Suprapubic skin (tissue), 4 donors: Measurements from ENCODE around the gene MARF1. TPM values are rescaled to one million over a fixed set of nuclear protein-coding genes. Genes with fewer than 3 reads are reported as not detected.
"Not testable (repeated sequence)": the region's sequence is repeated elsewhere in the genome, so short reads cannot be mapped to it uniquely, and the experiment has no call there.

Experiments used
- DNase-seq, 2 donors: peaks; one replicate each; pipeline ENCODE4 v3.0.0-alpha.2; 2019; ENCODE audit warnings: low spot score in 2 of 2
- H3K27ac ChIP-seq: fragments of 200-600 bp; sonication (generic); one replicate; pipeline ENCODE4 v1.5.1; 2019
- H3K27me3 ChIP-seq: fragments of 200-600 bp; sonication (generic); one replicate; pipeline ENCODE4 v1.5.1; 2019
- H3K36me3 ChIP-seq: fragments of 200-600 bp; sonication (generic); one replicate; pipeline ENCODE4 v1.5.1; 2019
- H3K4me1 ChIP-seq: fragments of 200-600 bp; sonication (generic); one replicate; pipeline ENCODE4 v1.5.1; 2019
- H3K4me3 ChIP-seq: fragments of 200-600 bp; sonication (generic); one replicate; pipeline ENCODE4 v1.5.1; 2019; ENCODE audit warnings: mild to moderate bottlenecking
- H3K9me3 ChIP-seq: fragments of 200-600 bp; sonication (generic); one replicate; pipeline ENCODE4 v1.5.1; 2019
- EP300 ChIP-seq: sonication (generic); formaldehyde crosslinking; IDR thresholded peaks from one replicate; pipeline ENCODE4 v1.6.1; 2017; ENCODE audit warnings: antibody characterized with exemption
- POLR2A ChIP-seq, 2 donors: fragments of 450-650 bp; IDR thresholded peaks; one replicate each; pipeline ENCODE4 v1.6.1; 2017; ENCODE audit warnings: antibody characterized with exemption in 2 of 2, mild to moderate bottlenecking in 2 of 2, moderate library complexity in 2 of 2
- POLR2AphosphoS5 ChIP-seq, 3 donors: sonication (generic); formaldehyde crosslinking; IDR thresholded peaks; one replicate each; pipeline ENCODE4 v1.6.1; 2017; ENCODE audit warnings: antibody characterized with exemption in 3 of 3
- WGBS: methylation state at CpG from one replicate; pipeline ENCODE4 v1.1.5; 2018; 5-methylcytosine and 5-hydroxymethylcytosine counted together
- total RNA-seq, 4 donors: library from RNA; depleted of rRNA; stranded (reverse); fragments of >200 nt; gene quantifications; one replicate each; pipeline ENCODE4 v1.1.0, GENCODE V29; 2016
- TF ChIP-seq, protein P1 (sequence below), 2 donors: fragments of 200-600 bp in 1 of 2; fragments of 450-650 bp in 1 of 2; sonication (generic) in 1 of 2; IDR thresholded peaks; one replicate each; pipeline ENCODE4 v1.5.1; 2016 to 2019; ENCODE audit warnings: antibody characterized with exemption in 2 of 2, mild to moderate bottlenecking in 1 of 2, moderate library complexity in 1 of 2

Gene MARF1
- total RNA-seq, 4 donors from 2014 or later: 36.2 to 117 (median 44.2) TPM

DNA sequence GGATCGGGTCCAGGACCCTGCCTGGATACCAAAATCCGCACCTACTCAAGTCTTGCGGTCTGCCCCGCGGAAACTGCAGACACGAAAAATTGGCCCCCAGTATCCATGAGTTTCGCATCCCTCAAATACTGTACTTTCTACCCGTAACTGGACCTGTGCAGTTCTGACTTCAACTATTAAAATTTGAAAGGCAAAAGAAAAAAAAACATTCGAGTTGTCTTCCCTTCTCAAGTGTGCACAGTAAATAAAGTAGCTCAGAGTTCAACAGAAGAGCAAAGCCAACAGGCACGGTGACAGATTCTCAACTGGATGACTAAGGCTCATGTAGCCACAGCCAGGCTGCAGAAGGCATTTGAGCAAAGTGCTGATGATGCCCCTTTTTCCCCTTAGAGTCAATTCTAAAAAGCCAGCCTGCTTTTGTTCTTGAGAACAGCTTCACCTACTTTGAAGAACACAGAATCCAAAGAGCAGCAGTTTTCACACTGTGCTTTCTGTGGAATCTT is 32.5 kb downstream of the MARF1 start:
- Histone ChIP-seq H3K27me3 (no peaks in the 10 kb centered on the region), H3K4me1 (peaks cover 4% of the 10 kb centered on the region), H3K36me3 (peaks cover 91% of the 10 kb centered on the region), H3K27ac (no peak overlapping the region), H3K9me3 (no peaks in the 10 kb centered on the region), H3K4me3 (no peak overlapping the region)
- WGBS: 86% methylated on average over 10 of the region's 10 CpGs
- DNase-seq: no peak
- no peak for TF ChIP-seq POLR2A (IDR thresholded peaks at IDR 0.05)
- TF ChIP-seq POLR2AphosphoS5 (IDR thresholded peaks at IDR 0.05): no peak
- no peak for TF ChIP-seq EP300
- TF ChIP-seq, protein P1, sequence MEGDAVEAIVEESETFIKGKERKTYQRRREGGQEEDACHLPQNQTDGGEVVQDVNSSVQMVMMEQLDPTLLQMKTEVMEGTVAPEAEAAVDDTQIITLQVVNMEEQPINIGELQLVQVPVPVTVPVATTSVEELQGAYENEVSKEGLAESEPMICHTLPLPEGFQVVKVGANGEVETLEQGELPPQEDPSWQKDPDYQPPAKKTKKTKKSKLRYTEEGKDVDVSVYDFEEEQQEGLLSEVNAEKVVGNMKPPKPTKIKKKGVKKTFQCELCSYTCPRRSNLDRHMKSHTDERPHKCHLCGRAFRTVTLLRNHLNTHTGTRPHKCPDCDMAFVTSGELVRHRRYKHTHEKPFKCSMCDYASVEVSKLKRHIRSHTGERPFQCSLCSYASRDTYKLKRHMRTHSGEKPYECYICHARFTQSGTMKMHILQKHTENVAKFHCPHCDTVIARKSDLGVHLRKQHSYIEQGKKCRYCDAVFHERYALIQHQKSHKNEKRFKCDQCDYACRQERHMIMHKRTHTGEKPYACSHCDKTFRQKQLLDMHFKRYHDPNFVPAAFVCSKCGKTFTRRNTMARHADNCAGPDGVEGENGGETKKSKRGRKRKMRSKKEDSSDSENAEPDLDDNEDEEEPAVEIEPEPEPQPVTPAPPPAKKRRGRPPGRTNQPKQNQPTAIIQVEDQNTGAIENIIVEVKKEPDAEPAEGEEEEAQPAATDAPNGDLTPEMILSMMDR (IDR thresholded peaks at IDR 0.05): no peak

DNA sequence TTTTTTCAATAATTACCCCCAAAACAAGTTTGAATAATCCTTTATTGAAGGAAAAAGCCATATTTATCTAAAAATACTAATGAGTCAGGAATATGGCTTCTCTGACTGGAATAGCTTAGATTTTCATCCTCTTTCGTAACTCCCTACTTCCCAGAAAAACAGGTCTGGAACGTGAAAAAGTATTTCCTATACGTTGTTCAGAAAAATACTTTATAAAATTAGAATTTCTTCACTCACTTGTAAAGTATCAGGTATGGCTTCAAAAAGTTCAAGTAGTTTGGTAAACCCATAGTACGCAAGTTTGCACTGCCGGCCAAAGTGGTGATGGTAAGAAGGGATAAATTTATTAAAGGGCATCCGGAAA is 33.7 kb downstream of the MARF1 start:
- WGBS: 90% methylated on average over 6 of the region's 6 CpGs
- H3K36me3 ChIP-seq: peaks cover 87% of the 10 kb centered on the region
- peaks cover 10% of the 10 kb centered on the region for H3K4me1 ChIP-seq

DNA sequence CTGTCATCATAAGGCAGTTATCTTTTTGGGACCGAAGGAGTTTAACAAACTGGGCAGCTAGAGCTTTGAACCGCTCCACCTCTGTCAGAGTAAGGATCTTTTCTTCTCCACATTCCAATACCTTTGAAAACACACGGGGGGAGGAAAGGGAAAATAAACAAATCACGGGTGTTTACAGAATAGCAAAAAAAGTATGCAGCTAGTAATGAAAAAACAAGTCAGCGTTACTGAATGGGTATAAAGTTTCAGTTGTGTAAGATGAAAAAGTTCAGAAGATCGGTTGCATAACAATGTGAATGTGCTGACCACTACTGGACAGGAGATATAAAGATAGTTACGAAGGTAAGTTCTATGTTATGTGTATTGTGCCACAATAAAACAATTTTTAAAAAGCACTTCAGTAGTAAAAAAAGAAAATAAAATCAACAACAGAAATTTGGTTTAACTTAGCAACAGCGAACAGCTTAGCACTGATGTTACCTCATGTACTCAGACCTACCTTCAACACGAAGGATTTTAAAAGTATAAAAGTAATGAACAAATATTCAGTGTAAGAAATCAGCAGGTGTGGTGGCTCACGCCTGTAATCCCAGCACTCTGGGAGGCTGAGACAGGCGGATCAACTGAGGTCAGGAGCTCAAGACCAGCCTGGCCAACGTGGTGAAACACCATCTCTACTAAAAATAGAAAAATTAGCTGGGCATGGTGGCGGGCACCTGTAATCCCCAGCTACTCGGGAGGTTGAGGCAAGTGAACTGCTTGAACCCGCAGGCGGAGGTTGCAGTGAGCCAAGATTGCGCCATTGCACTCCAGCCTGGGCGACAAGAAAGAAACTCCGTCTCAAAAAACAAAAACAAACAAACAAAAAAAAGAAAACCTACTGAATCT is 34.3 kb downstream of the MARF1 start:
- WGBS: 92% methylated on average over 19 of the region's 19 CpGs
- H3K36me3 ChIP-seq: peaks cover 87% of the 10 kb centered on the region
- no peak overlapping the region for H3K27ac ChIP-seq
- no peaks in the 10 kb centered on the region for H3K9me3 ChIP-seq
- H3K4me1 ChIP-seq: peaks cover 10% of the 10 kb centered on the region
- H3K4me3 ChIP-seq: no peak overlapping the region
- TF ChIP-seq, protein P1 (IDR thresholded peaks at IDR 0.05): no peak
- TF ChIP-seq POLR2A (IDR thresholded peaks at IDR 0.05) (no peak), EP300 (no peak), POLR2AphosphoS5 (IDR thresholded peaks at IDR 0.05) (no peak)
- DNase-seq: no peak
- no peaks in the 10 kb centered on the region for H3K27me3 ChIP-seq

More for the DNA sequence above, 33.7 kb downstream of the MARF1 start:
- no peak for DNase-seq
- no peak for TF ChIP-seq POLR2A (IDR thresholded peaks at IDR 0.05)
- no peak for TF ChIP-seq EP300
- no peak for TF ChIP-seq POLR2AphosphoS5 (IDR thresholded peaks at IDR 0.05)
- TF ChIP-seq, protein P1 (IDR thresholded peaks at IDR 0.05): no peak
- Histone ChIP-seq H3K27me3 (no peaks in the 10 kb centered on the region), H3K4me3 (no peak overlapping the region), H3K9me3 (no peaks in the 10 kb centered on the region), H3K27ac (no peak overlapping the region)

DNA sequence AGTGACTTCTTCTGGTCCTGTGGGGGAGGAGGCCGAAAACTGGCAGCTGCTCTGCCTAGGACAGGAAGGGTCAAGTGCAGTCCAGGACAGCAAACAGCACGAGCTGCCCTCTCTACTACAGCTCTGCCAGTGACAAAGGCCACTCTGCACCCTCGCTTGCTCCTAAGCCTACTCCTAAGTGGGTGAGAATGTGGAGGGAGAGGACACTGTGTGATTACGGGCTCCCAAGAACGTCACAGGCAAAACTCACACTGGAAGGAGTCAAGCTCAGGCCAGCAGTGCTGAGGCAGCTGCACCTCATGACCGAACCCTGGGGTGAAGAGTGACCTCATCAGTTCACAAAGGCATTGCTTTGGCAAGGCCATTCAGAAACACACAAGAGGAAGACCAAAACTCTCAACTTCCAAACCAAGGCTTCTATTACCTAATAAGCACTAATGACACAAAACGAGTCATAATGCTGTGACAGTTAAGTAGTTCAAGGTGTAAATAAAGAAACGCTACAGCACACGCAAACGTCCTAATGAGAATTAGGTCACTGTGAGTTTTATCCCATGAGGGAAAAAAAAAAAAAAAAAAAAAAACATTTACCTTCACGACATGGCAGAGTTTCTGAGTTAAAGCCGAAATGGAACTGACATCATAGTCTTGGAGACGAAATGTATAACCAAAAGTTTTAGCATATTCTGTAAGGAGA is 35.1 kb downstream of the MARF1 start:
- Histone ChIP-seq H3K4me3 (no peak overlapping the region), H3K4me1 (peaks cover 10% of the 10 kb centered on the region), H3K36me3 (peaks cover 87% of the 10 kb centered on the region), H3K27ac (no peak overlapping the region), H3K27me3 (no peaks in the 10 kb centered on the region), H3K9me3 (no peaks in the 10 kb centered on the region)
- TF ChIP-seq, protein P1 (IDR thresholded peaks at IDR 0.05): no peak
- DNase-seq: no peak
- WGBS: 89% methylated on average over 13 of the region's 13 CpGs

DNA sequence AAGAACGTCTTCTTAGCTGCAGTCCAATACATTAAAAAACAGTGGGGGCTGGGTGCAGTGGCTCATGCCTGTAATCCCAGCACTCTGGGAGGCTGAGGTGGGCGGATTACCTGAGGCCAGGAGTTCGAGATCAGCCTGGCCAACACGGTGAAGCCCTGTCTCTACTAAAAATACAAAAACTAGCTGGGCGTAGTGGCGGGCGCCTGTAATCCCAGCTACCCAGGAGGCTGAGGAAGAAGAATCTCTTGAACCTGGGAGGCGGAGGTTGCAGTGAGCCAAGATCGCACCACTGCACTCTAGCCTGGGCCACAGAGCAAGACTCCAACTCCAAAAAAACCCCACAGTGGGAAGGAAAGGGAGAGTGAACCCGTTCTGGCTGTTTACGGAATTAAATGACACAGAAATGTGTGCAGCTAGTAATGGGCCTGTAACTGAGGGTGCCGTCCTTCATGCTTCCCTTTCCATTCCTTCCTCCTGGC is 35.7 kb downstream of the MARF1 start:
- WGBS: 94% methylated on average over 12 of the region's 12 CpGs
- not testable (repeated sequence) for H3K27me3 ChIP-seq, H3K9me3 ChIP-seq, H3K27ac ChIP-seq, H3K4me3 ChIP-seq, DNase-seq
- peaks cover 10% of the 10 kb centered on the region for H3K4me1 ChIP-seq
- peaks cover 87% of the 10 kb centered on the region for H3K36me3 ChIP-seq
